Measurements from ENCODE around the gene UPF3A.

DNA sequence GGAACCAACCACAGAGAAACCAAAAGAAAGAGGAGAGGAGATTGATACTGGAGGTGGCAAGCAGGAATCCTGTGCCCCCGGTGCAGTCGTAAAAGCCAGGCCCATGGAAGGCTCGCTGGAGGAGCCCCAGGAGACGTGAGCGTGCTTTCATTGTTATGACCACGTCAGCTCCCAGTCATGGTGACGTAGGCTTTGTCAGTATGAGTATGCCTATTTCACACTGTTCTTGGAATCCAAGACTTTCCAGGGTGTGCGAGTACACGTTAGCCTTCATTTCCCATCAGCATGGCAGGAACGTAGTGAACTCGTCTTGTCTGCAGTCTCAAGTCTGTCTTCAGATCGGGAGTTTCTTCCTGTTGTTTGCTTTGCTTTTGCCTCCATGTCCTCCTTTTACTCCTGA, 17.5 kb downstream of the UPF3A start:
- no peak for TF ChIP-seq POLR2AphosphoS5 (IDR thresholded peaks at IDR 0.05)
- TF ChIP-seq, protein P1, sequence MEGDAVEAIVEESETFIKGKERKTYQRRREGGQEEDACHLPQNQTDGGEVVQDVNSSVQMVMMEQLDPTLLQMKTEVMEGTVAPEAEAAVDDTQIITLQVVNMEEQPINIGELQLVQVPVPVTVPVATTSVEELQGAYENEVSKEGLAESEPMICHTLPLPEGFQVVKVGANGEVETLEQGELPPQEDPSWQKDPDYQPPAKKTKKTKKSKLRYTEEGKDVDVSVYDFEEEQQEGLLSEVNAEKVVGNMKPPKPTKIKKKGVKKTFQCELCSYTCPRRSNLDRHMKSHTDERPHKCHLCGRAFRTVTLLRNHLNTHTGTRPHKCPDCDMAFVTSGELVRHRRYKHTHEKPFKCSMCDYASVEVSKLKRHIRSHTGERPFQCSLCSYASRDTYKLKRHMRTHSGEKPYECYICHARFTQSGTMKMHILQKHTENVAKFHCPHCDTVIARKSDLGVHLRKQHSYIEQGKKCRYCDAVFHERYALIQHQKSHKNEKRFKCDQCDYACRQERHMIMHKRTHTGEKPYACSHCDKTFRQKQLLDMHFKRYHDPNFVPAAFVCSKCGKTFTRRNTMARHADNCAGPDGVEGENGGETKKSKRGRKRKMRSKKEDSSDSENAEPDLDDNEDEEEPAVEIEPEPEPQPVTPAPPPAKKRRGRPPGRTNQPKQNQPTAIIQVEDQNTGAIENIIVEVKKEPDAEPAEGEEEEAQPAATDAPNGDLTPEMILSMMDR (IDR thresholded peaks at IDR 0.05 in 8 of 11, conservative IDR thresholded peaks at IDR 0.05 in 3 of 11): no peak
